CD4-positive, alpha-beta T cell treated with Interleukin-4 for 1 hour (primary cell): ENCODE measurements around the gene UCN.
"Not testable (repeated sequence)": the region's sequence is repeated elsewhere in the genome, so short reads cannot be mapped to it uniquely, and the experiment has no call there.

Experiments used
- DNase-seq, 2 donors: peaks; one replicate each; pipeline ENCODE4 v3.0.0-alpha.2; 2020 to 2022

Gene UCN

GRCh38 chr2:27313882-27314645 is 5.8 kb upstream of the UCN start:
- DNase-seq, result no peak

GRCh38 chr2:27312152-27312551 is 3.9 kb upstream of the UCN start:
- DNase-seq, result no peak

- no peak for DNase-seq
Measured at GRCh38 chr2:27309651-27310050, 1.4 kb upstream of the UCN start.

- no peak for DNase-seq
Measured at GRCh38 chr2:27307545-27308358, 493 bp downstream of the UCN start.

- DNase-seq, result no peak
Measured at GRCh38 chr2:27307287-27307544, 1.0 kb downstream of the UCN start.

GRCh38 chr2:27306573-27307286 is 1.5 kb downstream of the UCN start:
- DNase-seq, result no peak

- DNase-seq, result no peak
Measured at GRCh38 chr2:27306136-27306535, 2.1 kb downstream of the UCN start.

- DNase-seq, result no peak
Measured at GRCh38 chr2:27305516-27305915, 2.7 kb downstream of the UCN start.

GRCh38 chr2:27304488-27305240 is 3.6 kb downstream of the UCN start:
- no peak for DNase-seq

GRCh38 chr2:27303093-27304025 is 4.9 kb downstream of the UCN start:
- DNase-seq, result peak; percentile 51 to 65

GRCh38 chr2:27300606-27301005 is 7.6 kb downstream of the UCN start:
- DNase-seq, result not testable (repeated sequence)

GRCh38 chr2:27298391-27299080 is 9.7 kb downstream of the UCN start:
- DNase-seq, result no peak

GRCh38 chr2:27297195-27297594 is 11.1 kb downstream of the UCN start:
- no peak for DNase-seq

- peak in 1 of 2 donors; percentile 18 for DNase-seq
Measured at GRCh38 chr2:27296481-27296880, 11.8 kb downstream of the UCN start.

- DNase-seq, result no peak
Measured at GRCh38 chr2:27294928-27295327, 13.3 kb downstream of the UCN start.

GRCh38 chr2:27291865-27292264 is 16.4 kb downstream of the UCN start:
- DNase-seq, result no peak

- no peak for DNase-seq
Measured at GRCh38 chr2:27290549-27290948, 17.7 kb downstream of the UCN start.

GRCh38 chr2:27288610-27289009 is 19.6 kb downstream of the UCN start:
- DNase-seq, result no peak

- DNase-seq, result no peak
Measured at GRCh38 chr2:27285481-27285880, 22.8 kb downstream of the UCN start.

- no peak for DNase-seq
Measured at GRCh38 chr2:27284996-27285395, 23.2 kb downstream of the UCN start.

GRCh38 chr2:27282892-27283291 is 25.4 kb downstream of the UCN start:
- DNase-seq, result no peak
